ENCODE data around the gene COQ10A. TPM values are rescaled to one million over a fixed set of nuclear protein-coding genes. Genes with fewer than 3 reads are reported as not detected.
A peak's percentile ranks its signal among the peaks of the same experiment; 100 is the strongest.
"Not testable (repeated sequence)": the region's sequence is repeated elsewhere in the genome, so short reads cannot be mapped to it uniquely, and the experiment has no call there.

COQ10A gene
- total and polyA plus RNA-seq, 5 donors from 2014 or later: 8.1 to 23.7 (median 11.2) TPM

DNA sequence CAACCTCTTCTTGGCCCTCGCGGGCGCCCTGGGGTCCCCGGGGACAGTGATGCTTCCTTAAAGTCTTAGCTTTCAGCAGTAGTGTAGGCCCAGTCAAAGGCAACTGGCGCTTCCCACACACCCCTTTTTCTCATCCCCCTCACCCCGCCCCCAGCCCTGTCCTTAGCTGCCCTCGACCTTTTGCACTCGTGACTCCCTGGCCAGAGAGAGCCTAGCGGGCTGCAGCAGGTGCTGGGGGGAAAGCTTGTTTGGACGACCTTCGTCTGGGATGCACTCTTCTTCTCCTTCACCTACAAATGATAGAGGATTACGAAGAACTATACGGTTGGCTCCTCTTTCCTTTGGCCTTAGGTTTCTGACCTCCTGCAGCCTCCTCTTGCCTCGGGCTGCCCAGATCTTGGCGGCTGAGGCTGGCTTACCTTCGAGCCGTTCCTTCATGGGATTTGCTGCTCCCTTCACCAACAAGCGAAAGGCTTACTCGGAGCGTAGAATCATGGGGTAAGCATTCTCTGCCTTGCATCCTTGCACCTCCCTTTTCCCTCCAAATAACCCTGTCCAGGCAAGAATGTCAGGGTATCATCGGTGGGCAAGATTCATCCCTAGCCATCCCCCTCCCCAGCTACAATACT lies 815 bp downstream of the COQ10A start:
- H3K27me3 ChIP-seq (ENCODE audit: control insufficient read depth, insufficient read depth, low read length): no peaks in the 10 kb centered on the region
- no peaks in the 10 kb centered on the region for H3K9me3 ChIP-seq (ENCODE audit: control insufficient read depth in 2 of 2, low read length in 2 of 2)
- Mint-ChIP-seq H3K4me1 (peaks cover 10 to 25% (median 13%) of the 10 kb centered on the region in 4 donors), H3K4me3 (peak overlapping the region; percentile 84 to 96 (median 88)), H3K36me3 (peaks cover 1% of the 10 kb centered on the region), H3K27ac (peak overlapping the region; percentile 74 to 97 (median 94)), H3K9me3 (no peaks in the 10 kb centered on the region), H3K27me3 (no peaks in the 10 kb centered on the region)
- peaks cover 19% of the 10 kb centered on the region for H3K36me3 ChIP-seq (ENCODE audit: control insufficient read depth, insufficient read depth, low read length)
- peak overlapping the region; percentile 96 for H3K27ac ChIP-seq (ENCODE audit: insufficient read depth, low read length, poor library complexity, severe bottlenecking)
- H3K4me1 ChIP-seq (ENCODE audit: control insufficient read depth, insufficient read depth, low read length, poor library complexity, severe bottlenecking): peaks cover 14% of the 10 kb centered on the region
- H3K4me3 ChIP-seq (ENCODE audit: low read depth, low read length): peak overlapping the region; percentile 72
- DNase-seq: no peak
- ATAC-seq (ENCODE audit: low read depth in 2 of 2): no peak

DNA sequence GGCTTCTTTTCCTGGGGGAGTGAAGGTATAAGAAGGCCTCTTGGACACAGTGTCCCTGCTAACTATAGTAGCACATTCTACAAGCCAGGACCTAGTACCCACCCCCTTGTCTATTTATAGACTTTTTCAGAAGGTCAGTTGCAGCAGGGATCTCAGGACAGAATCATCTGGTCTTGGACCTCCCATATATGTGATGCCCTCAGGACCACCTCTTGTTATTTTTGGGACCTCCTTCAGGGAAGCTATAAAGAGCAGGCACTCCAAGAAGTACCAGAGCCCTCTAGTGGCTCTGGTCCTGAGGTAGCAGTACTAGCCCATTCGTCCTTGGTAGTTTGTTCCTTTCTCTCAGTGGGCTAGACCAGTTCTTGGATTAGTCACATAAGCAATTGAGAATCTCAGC lies 4.3 kb downstream of the COQ10A start:
- Histone ChIP-seq H3K4me3 (ENCODE audit: low read depth, low read length) (no peak overlapping the region), H3K4me1 (ENCODE audit: control insufficient read depth, insufficient read depth, low read length, poor library complexity, severe bottlenecking) (peaks cover 14% of the 10 kb centered on the region), H3K36me3 (ENCODE audit: control insufficient read depth, insufficient read depth, low read length) (peaks cover 50% of the 10 kb centered on the region), H3K9me3 (ENCODE audit: control insufficient read depth in 2 of 2, low read length in 2 of 2) (no peaks in the 10 kb centered on the region), H3K27ac (ENCODE audit: insufficient read depth, low read length, poor library complexity, severe bottlenecking) (no peak overlapping the region), H3K27me3 (ENCODE audit: control insufficient read depth, insufficient read depth, low read length) (no peaks in the 10 kb centered on the region)
- DNase-seq (peak in 1 of 3 donors; percentile 25), ATAC-seq (ENCODE audit: low read depth in 2 of 2) (no peak)
- Mint-ChIP-seq H3K27me3 (no peaks in the 10 kb centered on the region), H3K27ac (no peak overlapping the region), H3K4me1 (peaks cover 10 to 23% (median 12%) of the 10 kb centered on the region in 4 donors), H3K4me3 (peak overlapping the region in 1 of 4 donors; percentile 76), H3K9me3 (no peaks in the 10 kb centered on the region), H3K36me3 (peaks cover 21% of the 10 kb centered on the region)

DNA sequence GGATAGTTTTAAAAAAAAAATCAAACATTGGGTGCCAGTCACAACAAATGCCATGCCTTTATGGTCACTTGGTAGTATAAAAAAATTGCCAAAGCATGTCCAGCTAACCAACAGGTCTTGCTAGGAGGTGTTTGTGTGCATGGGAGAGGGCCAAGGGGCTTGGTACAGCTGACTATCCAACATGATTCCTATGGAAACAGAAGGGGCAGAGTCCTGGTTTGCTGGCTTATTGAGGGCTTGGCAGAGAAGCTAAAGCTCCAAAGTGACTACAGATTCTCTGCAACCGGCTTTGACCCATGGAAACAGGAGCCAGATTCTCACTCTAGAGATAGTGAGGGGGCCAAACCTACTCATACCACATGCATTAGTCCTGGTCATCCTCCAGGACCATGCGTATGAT lies 5.7 kb downstream of the COQ10A start:
- H3K4me3 ChIP-seq (ENCODE audit: low read depth, low read length); ATAC-seq (ENCODE audit: low read depth in 2 of 2); H3K9me3 ChIP-seq (ENCODE audit: control insufficient read depth in 2 of 2, low read length in 2 of 2); H3K27ac ChIP-seq (ENCODE audit: insufficient read depth, low read length, poor library complexity, severe bottlenecking); H3K4me1 ChIP-seq (ENCODE audit: control insufficient read depth, insufficient read depth, low read length, poor library complexity, severe bottlenecking); H3K27me3 ChIP-seq (ENCODE audit: control insufficient read depth, insufficient read depth, low read length); H3K9me3 Mint-ChIP-seq; H3K27ac Mint-ChIP-seq; DNase-seq; H3K27me3 Mint-ChIP-seq; H3K4me3 Mint-ChIP-seq: not testable (repeated sequence)
- H3K36me3 ChIP-seq (ENCODE audit: control insufficient read depth, insufficient read depth, low read length): peaks cover 58% of the 10 kb centered on the region
- peaks cover 6 to 11% (median 6%) of the 10 kb centered on the region in 4 donors for H3K4me1 Mint-ChIP-seq
- peaks cover 21% of the 10 kb centered on the region for H3K36me3 Mint-ChIP-seq

DNA sequence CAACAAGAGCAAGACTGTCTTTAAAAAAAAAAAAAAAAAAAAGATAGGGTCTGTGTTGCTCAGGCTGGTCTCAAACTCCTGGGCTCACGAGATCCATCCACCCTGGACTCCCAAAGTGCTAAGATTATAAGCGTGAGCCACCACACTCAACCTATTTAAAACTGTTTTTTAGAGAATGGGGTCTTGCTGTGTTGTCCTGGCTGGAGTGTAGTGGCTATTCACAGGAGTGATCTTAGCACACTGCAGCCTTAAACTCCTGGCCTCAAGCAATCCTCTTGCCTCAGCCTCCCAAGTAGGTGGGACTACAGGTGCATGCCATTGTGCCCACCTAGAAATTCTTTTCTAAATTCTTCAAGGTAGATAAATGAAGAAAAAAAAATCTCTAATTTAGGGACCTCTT lies 7.6 kb downstream of the COQ10A start:
- Mint-ChIP-seq H3K27ac (peak overlapping the region in 1 of 3 donors; percentile 16), H3K4me1 (peaks cover 0 to 6% (median under 1%) of the 10 kb centered on the region in 4 donors), H3K27me3 (no peaks in the 10 kb centered on the region), H3K9me3 (no peaks in the 10 kb centered on the region), H3K4me3 (peak overlapping the region in 1 of 4 donors; percentile 34), H3K36me3 (peaks cover 26% of the 10 kb centered on the region)
- DNase-seq: no peak
- H3K27ac ChIP-seq (ENCODE audit: insufficient read depth, low read length, poor library complexity, severe bottlenecking): no peak overlapping the region
- H3K4me3 ChIP-seq (ENCODE audit: low read depth, low read length): no peak overlapping the region
- H3K9me3 ChIP-seq (ENCODE audit: control insufficient read depth in 2 of 2, low read length in 2 of 2): no peaks in the 10 kb centered on the region
- ATAC-seq (ENCODE audit: low read depth in 2 of 2): no peak
- H3K4me1 ChIP-seq (ENCODE audit: control insufficient read depth, insufficient read depth, low read length, poor library complexity, severe bottlenecking): no peaks in the 10 kb centered on the region
- peaks cover 76% of the 10 kb centered on the region for H3K36me3 ChIP-seq (ENCODE audit: control insufficient read depth, insufficient read depth, low read length)
- H3K27me3 ChIP-seq (ENCODE audit: control insufficient read depth, insufficient read depth, low read length): no peaks in the 10 kb centered on the region

DNA sequence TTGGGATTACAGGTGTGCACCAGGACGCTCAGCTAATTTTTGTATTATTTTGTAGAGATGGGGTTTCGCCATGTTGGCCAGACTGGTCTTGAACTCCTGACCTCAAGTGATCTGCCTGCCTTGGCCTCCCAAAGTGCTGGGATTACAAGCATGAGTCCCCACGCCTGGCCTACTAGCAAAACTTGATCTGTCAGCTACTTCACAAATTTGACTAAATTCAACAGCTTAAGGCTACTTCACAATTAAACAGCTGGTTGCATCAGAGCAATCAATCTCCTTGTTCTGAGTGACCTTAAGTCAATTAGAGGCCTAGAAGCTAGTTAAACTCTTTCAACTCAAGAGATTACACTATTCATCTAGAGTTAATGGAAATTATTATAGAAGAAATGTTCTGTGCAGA lies 12.2 kb downstream of the COQ10A start:
- no peaks in the 10 kb centered on the region for H3K9me3 Mint-ChIP-seq
- no peaks in the 10 kb centered on the region for H3K9me3 ChIP-seq (ENCODE audit: control insufficient read depth in 2 of 2, low read length in 2 of 2)
- no peak overlapping the region for H3K4me3 ChIP-seq (ENCODE audit: low read depth, low read length)
- no peaks in the 10 kb centered on the region for H3K4me1 ChIP-seq (ENCODE audit: control insufficient read depth, insufficient read depth, low read length, poor library complexity, severe bottlenecking)
- H3K27me3 ChIP-seq (ENCODE audit: control insufficient read depth, insufficient read depth, low read length): no peaks in the 10 kb centered on the region
- DNase-seq: no peak
- H3K27me3 Mint-ChIP-seq: no peaks in the 10 kb centered on the region
- H3K36me3 Mint-ChIP-seq: peaks cover 41% of the 10 kb centered on the region
- H3K4me1 Mint-ChIP-seq: peaks cover 0 to 2% (median 0%) of the 10 kb centered on the region in 4 donors
- no peak overlapping the region for H3K27ac ChIP-seq (ENCODE audit: insufficient read depth, low read length, poor library complexity, severe bottlenecking)
- ATAC-seq (ENCODE audit: low read depth in 2 of 2): no peak
- no peak overlapping the region for H3K4me3 Mint-ChIP-seq
- H3K27ac Mint-ChIP-seq: no peak overlapping the region
- H3K36me3 ChIP-seq (ENCODE audit: control insufficient read depth, insufficient read depth, low read length): peaks cover 85% of the 10 kb centered on the region

DNA sequence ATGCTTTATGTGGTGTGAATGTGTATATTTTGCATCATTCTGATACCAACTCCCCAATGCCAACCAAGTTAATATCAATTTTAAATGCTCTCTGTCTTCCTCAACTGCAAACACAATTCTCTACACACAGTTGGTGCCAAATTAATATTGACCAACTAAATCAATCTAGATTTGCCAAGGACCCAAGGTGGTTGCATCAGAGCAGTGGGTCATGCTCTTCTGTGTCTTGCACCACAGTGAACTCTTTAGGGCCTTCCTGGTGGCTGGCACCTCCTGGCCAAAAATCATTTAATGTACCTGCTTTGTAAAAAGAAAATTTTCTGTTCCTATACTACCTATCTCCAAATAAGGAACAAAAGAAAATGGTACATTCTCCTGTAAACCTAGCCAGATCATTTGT lies 14.1 kb downstream of the COQ10A start:
- Mint-ChIP-seq H3K9me3 (no peaks in the 10 kb centered on the region), H3K4me3 (no peak overlapping the region), H3K36me3 (peaks cover 37% of the 10 kb centered on the region), H3K27ac (peak overlapping the region in 1 of 3 donors; percentile 43), H3K4me1 (peaks cover 0 to 6% (median 1%) of the 10 kb centered on the region in 4 donors), H3K27me3 (no peaks in the 10 kb centered on the region)
- Histone ChIP-seq H3K27me3 (ENCODE audit: control insufficient read depth, insufficient read depth, low read length) (no peaks in the 10 kb centered on the region), H3K27ac (ENCODE audit: insufficient read depth, low read length, poor library complexity, severe bottlenecking) (no peak overlapping the region), H3K4me3 (ENCODE audit: low read depth, low read length) (no peak overlapping the region), H3K9me3 (ENCODE audit: control insufficient read depth in 2 of 2, low read length in 2 of 2) (no peaks in the 10 kb centered on the region), H3K4me1 (ENCODE audit: control insufficient read depth, insufficient read depth, low read length, poor library complexity, severe bottlenecking) (no peaks in the 10 kb centered on the region), H3K36me3 (ENCODE audit: control insufficient read depth, insufficient read depth, low read length) (peaks cover 78% of the 10 kb centered on the region)
- DNase-seq (no peak), ATAC-seq (ENCODE audit: low read depth in 2 of 2) (no peak)

DNA sequence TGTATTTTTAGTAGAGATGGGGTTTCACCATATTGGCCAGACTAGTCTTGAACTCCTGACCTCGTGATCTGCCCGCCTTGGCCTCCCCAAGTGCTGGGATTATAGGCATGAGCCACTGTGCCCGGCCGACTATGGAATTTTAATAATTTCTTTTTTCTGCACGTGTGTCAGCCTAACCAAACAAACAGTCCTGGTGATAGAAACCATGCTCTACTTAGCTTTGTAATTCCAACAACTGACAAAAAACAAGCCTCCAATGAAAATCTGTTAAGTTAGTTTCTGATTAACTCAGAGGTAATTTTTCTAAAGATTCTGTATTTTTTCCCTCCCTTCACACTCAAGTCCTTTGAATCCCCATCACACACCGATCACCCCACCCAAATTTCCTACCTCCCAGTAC lies 15.3 kb downstream of the COQ10A start:
- Histone ChIP-seq H3K36me3 (ENCODE audit: control insufficient read depth, insufficient read depth, low read length) (peaks cover 79% of the 10 kb centered on the region), H3K4me1 (ENCODE audit: control insufficient read depth, insufficient read depth, low read length, poor library complexity, severe bottlenecking) (no peaks in the 10 kb centered on the region), H3K27me3 (ENCODE audit: control insufficient read depth, insufficient read depth, low read length) (no peaks in the 10 kb centered on the region), H3K9me3 (ENCODE audit: control insufficient read depth in 2 of 2, low read length in 2 of 2) (no peaks in the 10 kb centered on the region), H3K4me3 (ENCODE audit: low read depth, low read length) (no peak overlapping the region), H3K27ac (ENCODE audit: insufficient read depth, low read length, poor library complexity, severe bottlenecking) (no peak overlapping the region)
- no peak overlapping the region for H3K4me3 Mint-ChIP-seq
- no peaks in the 10 kb centered on the region for H3K27me3 Mint-ChIP-seq
- ATAC-seq (ENCODE audit: low read depth in 2 of 2) (no peak), DNase-seq (no peak)
- peaks cover 4 to 8% (median 6%) of the 10 kb centered on the region in 4 donors for H3K4me1 Mint-ChIP-seq
- peak overlapping the region in 1 of 3 donors; percentile 41 for H3K27ac Mint-ChIP-seq
- peaks cover 41% of the 10 kb centered on the region for H3K36me3 Mint-ChIP-seq
- H3K9me3 Mint-ChIP-seq: no peaks in the 10 kb centered on the region

DNA sequence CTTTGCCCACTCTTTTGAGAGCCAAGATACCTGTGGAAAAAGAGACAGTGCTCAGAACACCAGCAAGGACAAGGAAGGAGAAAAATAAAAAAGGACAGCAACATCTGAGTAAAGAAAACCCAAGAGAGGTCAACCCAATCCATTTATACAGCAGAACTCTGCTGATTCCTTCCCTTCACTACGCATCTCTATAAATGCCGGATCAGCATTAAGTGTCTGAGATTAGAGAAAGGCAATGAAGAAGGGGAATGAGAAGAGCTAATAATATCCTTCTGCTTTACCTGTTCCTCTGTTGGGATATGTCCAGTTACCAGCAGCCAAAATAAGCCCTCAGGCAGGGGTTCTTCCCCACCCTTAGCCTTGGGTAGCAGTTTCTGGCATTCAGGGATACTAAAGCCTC lies 15.8 kb downstream of the COQ10A start:
- no peak for ATAC-seq (ENCODE audit: low read depth in 2 of 2)
- H3K27me3 ChIP-seq (ENCODE audit: control insufficient read depth, insufficient read depth, low read length): no peaks in the 10 kb centered on the region
- H3K9me3 ChIP-seq (ENCODE audit: control insufficient read depth in 2 of 2, low read length in 2 of 2): no peaks in the 10 kb centered on the region
- H3K4me3 ChIP-seq (ENCODE audit: low read depth, low read length): no peak overlapping the region
- DNase-seq: no peak
- H3K9me3 Mint-ChIP-seq: no peaks in the 10 kb centered on the region
- H3K4me3 Mint-ChIP-seq: no peak overlapping the region
- H3K4me1 Mint-ChIP-seq: peaks cover 4 to 8% (median 6%) of the 10 kb centered on the region in 4 donors
- H3K27me3 Mint-ChIP-seq: no peaks in the 10 kb centered on the region
- peaks cover 41% of the 10 kb centered on the region for H3K36me3 Mint-ChIP-seq
- H3K27ac ChIP-seq (ENCODE audit: insufficient read depth, low read length, poor library complexity, severe bottlenecking): no peak overlapping the region
- peak overlapping the region in 1 of 3 donors; percentile 41 for H3K27ac Mint-ChIP-seq
- peaks cover 76% of the 10 kb centered on the region for H3K36me3 ChIP-seq (ENCODE audit: control insufficient read depth, insufficient read depth, low read length)
- no peaks in the 10 kb centered on the region for H3K4me1 ChIP-seq (ENCODE audit: control insufficient read depth, insufficient read depth, low read length, poor library complexity, severe bottlenecking)

All from CD4-positive, CD25-positive, alpha-beta regulatory T cell (primary cell).